WTC11 (cell line): ENCODE data around the gene KCNMB4. TPM values are rescaled to one million over a fixed set of nuclear protein-coding genes. Genes with fewer than 3 reads are reported as not detected.

Experiments used
- ATAC-seq: fragments of 200-7000 bp; cut with Tn5 transposase; 2 replicates; pipeline ENCODE4 v1.10.0; 2021; ENCODE audit warnings: mild to moderate bottlenecking, moderate library complexity
- CTCF ChIA-PET: fragments of 300-600 bp; sonication (Branson Sonifier 250); formaldehyde crosslinking; loops from one replicate; lab custom pipeline; 2021; ENCODE audit warnings: antibody characterized with exemption; lab: Charles Lee
- POLR2A ChIA-PET: fragments of 350-600 bp; sonication (Branson Sonifier 250); formaldehyde crosslinking; loops from one replicate; lab custom pipeline; 2021; ENCODE audit warnings: antibody characterized with exemption; lab: Charles Lee
- DNase-seq: peaks from one replicate; pipeline ENCODE4 v3.0.0; 2021; ENCODE audit warnings: low spot score
- H3K27ac Mint-ChIP-seq: 2 replicates; pipeline ENCODE4 v1.8.0; 2021; ENCODE audit warnings: mixed read lengths
- H3K27me3 Mint-ChIP-seq: 2 replicates; pipeline ENCODE4 v1.8.0; 2021; ENCODE audit warnings: low read depth, mild to moderate bottlenecking, moderate library complexity, mixed read lengths
- H3K36me3 Mint-ChIP-seq: 2 replicates; pipeline ENCODE4 v1.8.0; 2021; ENCODE audit warnings: mixed read lengths
- H3K4me1 Mint-ChIP-seq: 2 replicates; pipeline ENCODE4 v1.8.0; 2022; ENCODE audit warnings: mixed read lengths
- H3K4me3 Mint-ChIP-seq: 2 replicates; pipeline ENCODE4 v1.8.0; 2021; ENCODE audit warnings: mild to moderate bottlenecking, moderate library complexity, mixed read lengths
- H3K9me3 Mint-ChIP-seq: 2 replicates; pipeline ENCODE4 v1.8.0; 2021; ENCODE audit warnings: mixed read lengths
- ATF1 ChIP-seq: sonication (generic); formaldehyde crosslinking; IDR thresholded peaks from 2 replicates; pipeline ENCODE4 v1.8.1; 2023; ENCODE audit warnings: mild to moderate bottlenecking, moderate library complexity, missing genetic modification reagents
- EMX1 ChIP-seq: fragments of 250-450 bp; sonication (Bioruptor Pico); IDR thresholded peaks from 2 replicates; pipeline ENCODE4 v1.8.0; 2021; ENCODE audit warnings: mild to moderate bottlenecking
- ETV6 ChIP-seq: sonication (generic); formaldehyde crosslinking; IDR thresholded peaks from 2 replicates; pipeline ENCODE4 v1.8.1; 2022; ENCODE audit warnings: mild to moderate bottlenecking, missing genetic modification reagents
- FOXK1 ChIP-seq: sonication (generic); formaldehyde crosslinking; IDR thresholded peaks from 2 replicates; pipeline ENCODE4 v1.8.0; 2022; ENCODE audit warnings: mild to moderate bottlenecking, moderate library complexity, missing genetic modification reagents
- GTF2I ChIP-seq: fragments of 250-450 bp; sonication (Bioruptor Pico); conservative IDR thresholded peaks from 2 replicates; pipeline ENCODE4 v1.4.0; 2021; ENCODE audit warnings: mild to moderate bottlenecking
- HMGA2 ChIP-seq: fragments of 250-450 bp; sonication (Bioruptor Pico); IDR thresholded peaks from 2 replicates; pipeline ENCODE4 v1.4.0; 2021; ENCODE audit warnings: mild to moderate bottlenecking, moderate library complexity
- IRF1 ChIP-seq: sonication (generic); formaldehyde crosslinking; IDR thresholded peaks from 2 replicates; pipeline ENCODE4 v1.8.0; 2023; ENCODE audit warnings: missing genetic modification reagents
- JAZF1 ChIP-seq: fragments of 250-450 bp; sonication (Bioruptor Pico); IDR thresholded peaks from 2 replicates; pipeline ENCODE4 v1.9.0; 2021; ENCODE audit warnings: moderate library complexity, mild to moderate bottlenecking, inconsistent platforms
- JUN ChIP-seq: sonication (generic); formaldehyde crosslinking; IDR thresholded peaks from 2 replicates; pipeline ENCODE4 v1.8.0; 2023; ENCODE audit warnings: mild to moderate bottlenecking, missing genetic modification reagents
- NR3C1 ChIP-seq: sonication (generic); formaldehyde crosslinking; conservative IDR thresholded peaks from 2 replicates; pipeline ENCODE4 v1.8.1; 2023; ENCODE audit warnings: low read depth, mild to moderate bottlenecking, missing genetic modification reagents
- PREB ChIP-seq: sonication (generic); formaldehyde crosslinking; IDR thresholded peaks from 2 replicates; pipeline ENCODE4 v1.8.1; 2022; ENCODE audit warnings: mild to moderate bottlenecking, missing genetic modification reagents, moderate library complexity, borderline replicate concordance
- TCF7 ChIP-seq: sonication (generic); formaldehyde crosslinking; IDR thresholded peaks from 2 replicates; pipeline ENCODE4 v1.8.0; 2022; ENCODE audit warnings: mild to moderate bottlenecking, low read depth, missing genetic modification reagents, moderate library complexity
- TEAD4 ChIP-seq: sonication (generic); formaldehyde crosslinking; IDR thresholded peaks from 2 replicates; pipeline ENCODE4 v1.8.0; 2022; ENCODE audit warnings: mild to moderate bottlenecking, missing genetic modification reagents
- ZNF263 ChIP-seq: sonication (generic); formaldehyde crosslinking; IDR thresholded peaks from 2 replicates; pipeline ENCODE4 v1.8.1; 2022; ENCODE audit warnings: low read depth, mild to moderate bottlenecking, moderate library complexity, missing genetic modification reagents
- ZNF396 ChIP-seq: fragments of 250-450 bp; sonication (Bioruptor Pico); IDR thresholded peaks from 2 replicates; pipeline ENCODE4 v1.8.0; 2021; ENCODE audit warnings: mild to moderate bottlenecking, moderate library complexity, borderline replicate concordance
- total RNA-seq: library from RNA; stranded (reverse); gene quantifications from 3 replicates; pipeline ENCODE4 v1.2.3, GENCODE V29; 2021
- TF ChIP-seq, protein P1 (sequence below): sonication (generic); formaldehyde crosslinking; IDR thresholded peaks from 2 replicates; pipeline ENCODE4 v1.8.0; 2022; ENCODE audit warnings: mild to moderate bottlenecking, missing genetic modification reagents
- TF ChIP-seq, protein P2 (sequence below): sonication (generic); formaldehyde crosslinking; IDR thresholded peaks from 2 replicates; pipeline ENCODE4 v1.8.1; 2023; ENCODE audit warnings: mild to moderate bottlenecking, missing genetic modification reagents, borderline replicate concordance
- TF ChIP-seq, protein P3 (sequence below): fragments of 250-450 bp; sonication (Bioruptor Pico); IDR thresholded peaks from 2 replicates; pipeline ENCODE4 v1.9.0; 2021; ENCODE audit warnings: moderate library complexity, mild to moderate bottlenecking, inconsistent platforms, borderline replicate concordance

Gene KCNMB4
- total RNA-seq, 1 experiment from 2014 or later: 23.3 TPM

DNA sequence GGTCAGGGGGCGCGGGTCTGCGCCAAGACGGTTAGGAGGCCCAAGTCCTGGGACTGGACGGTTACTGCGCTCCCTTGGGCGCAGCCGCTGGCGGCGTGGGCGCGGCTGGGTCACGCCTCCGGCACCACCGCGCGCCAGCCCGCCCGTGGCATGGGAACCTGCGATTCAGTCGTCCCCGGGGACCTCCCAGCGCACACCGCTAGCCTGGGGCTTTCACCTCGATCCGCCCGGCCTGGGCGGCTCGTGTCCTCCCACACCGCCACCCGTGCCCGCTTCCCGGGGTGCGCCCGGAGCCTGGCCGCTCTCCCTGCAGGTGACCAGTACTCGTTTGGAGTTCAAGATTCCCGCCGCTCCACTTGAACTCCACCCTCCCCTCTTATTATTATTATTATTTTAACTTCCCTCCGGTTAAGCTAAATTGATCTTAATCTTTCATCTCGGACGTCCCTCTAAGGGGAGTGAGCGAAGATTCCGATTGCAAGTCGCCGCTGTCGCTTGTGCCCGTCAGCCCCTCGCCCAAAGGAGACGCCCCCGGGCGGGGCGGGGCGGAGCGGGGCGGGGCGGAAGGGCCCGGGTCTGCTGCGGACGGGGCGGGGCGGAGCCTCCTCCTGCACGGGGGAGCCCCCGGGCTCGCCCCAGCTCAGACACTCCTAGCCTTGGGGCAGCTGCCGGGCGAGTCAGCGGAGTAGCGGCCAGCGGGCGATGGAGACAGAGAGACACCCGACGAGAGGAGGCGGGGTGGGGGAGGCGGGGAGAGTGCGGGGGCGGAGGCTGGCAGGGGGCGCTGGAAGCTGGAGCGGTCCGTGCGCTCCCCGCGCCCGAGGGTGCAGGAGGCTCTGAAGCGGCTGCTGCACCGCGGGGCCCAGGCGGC, at the start of gene KCNMB4 (continued):
- TF ChIP-seq PREB (CRISPR knock-in tag) (no peak), FOXK1 (no peak), ETV6 (CRISPR knock-in tag) (0 out of 2 replicates have a peak, but pooled peaks have one; percentile 63), JAZF1 (CRISPR knock-in tag) (no peak), TCF7 (CRISPR knock-in tag) (no peak), ZNF396 (no peak), ZNF263 (CRISPR knock-in tag) (no peak), NR3C1 (CRISPR knock-in tag) (no peak)
- TF ChIP-seq, protein P1, sequence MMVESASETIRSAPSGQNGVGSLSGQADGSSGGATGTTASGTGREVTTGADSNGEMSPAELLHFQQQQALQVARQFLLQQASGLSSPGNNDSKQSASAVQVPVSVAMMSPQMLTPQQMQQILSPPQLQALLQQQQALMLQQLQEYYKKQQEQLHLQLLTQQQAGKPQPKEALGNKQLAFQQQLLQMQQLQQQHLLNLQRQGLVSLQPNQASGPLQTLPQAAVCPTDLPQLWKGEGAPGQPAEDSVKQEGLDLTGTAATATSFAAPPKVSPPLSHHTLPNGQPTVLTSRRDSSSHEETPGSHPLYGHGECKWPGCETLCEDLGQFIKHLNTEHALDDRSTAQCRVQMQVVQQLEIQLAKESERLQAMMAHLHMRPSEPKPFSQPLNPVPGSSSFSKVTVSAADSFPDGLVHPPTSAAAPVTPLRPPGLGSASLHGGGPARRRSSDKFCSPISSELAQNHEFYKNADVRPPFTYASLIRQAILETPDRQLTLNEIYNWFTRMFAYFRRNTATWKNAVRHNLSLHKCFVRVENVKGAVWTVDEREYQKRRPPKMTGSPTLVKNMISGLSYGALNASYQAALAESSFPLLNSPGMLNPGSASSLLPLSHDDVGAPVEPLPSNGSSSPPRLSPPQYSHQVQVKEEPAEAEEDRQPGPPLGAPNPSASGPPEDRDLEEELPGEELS (CRISPR knock-in tag): peak; percentile 58; the same call in 1 of the 2 replicates

GRCh38 chr12:70317781-70318180, 48.3 kb upstream of the KCNMB4 start:
- no peaks in the 10 kb centered on the region for H3K9me3 Mint-ChIP-seq
- POLR2A ChIA-PET: no interaction called here

DNA sequence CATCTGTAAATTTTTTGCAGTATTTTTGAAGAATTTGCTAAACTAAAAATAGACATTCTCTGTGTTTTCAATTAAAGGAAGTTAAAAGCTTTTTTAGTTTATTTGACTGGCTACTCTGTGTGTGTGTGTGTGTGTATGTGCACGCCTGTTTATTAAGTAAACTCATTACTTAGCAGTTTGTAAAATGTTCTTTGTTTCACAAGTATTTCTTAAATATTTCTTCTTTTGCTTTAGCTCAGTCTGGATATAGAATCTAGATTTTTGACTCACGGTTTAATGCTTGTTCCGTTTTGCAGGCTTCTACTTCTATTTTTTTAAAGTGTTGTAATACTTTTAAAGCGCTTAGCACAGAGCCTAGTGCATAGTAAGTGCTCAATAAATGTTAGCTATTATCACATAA, 46.5 kb upstream of the KCNMB4 start:
- Mint-ChIP-seq H3K36me3 (no peaks in the 10 kb centered on the region; the same call in 1 of the 2 replicates), H3K4me3 (no peak overlapping the region), H3K9me3 (no peaks in the 10 kb centered on the region), H3K27me3 (no peaks in the 10 kb centered on the region), H3K27ac (no peak overlapping the region), H3K4me1 (peaks cover 4% of the 10 kb centered on the region; the same call in 1 of the 2 replicates)
- POLR2A ChIA-PET: interaction anchor here (0.5 kb wide), 1 partner anchor 29 kb away, joined by 3 read pairs; no protein-coding TSS in a partner anchor
- CTCF ChIA-PET: no interaction called here
- ATAC-seq (no peak), DNase-seq (no peak)
- TF ChIP-seq IRF1: no peak
- TF ChIP-seq EMX1 (CRISPR knock-in tag): no peak
- no peak for TF ChIP-seq ATF1 (CRISPR knock-in tag)
- no peak for TF ChIP-seq JAZF1 (CRISPR knock-in tag)
- TF ChIP-seq, protein P2, sequence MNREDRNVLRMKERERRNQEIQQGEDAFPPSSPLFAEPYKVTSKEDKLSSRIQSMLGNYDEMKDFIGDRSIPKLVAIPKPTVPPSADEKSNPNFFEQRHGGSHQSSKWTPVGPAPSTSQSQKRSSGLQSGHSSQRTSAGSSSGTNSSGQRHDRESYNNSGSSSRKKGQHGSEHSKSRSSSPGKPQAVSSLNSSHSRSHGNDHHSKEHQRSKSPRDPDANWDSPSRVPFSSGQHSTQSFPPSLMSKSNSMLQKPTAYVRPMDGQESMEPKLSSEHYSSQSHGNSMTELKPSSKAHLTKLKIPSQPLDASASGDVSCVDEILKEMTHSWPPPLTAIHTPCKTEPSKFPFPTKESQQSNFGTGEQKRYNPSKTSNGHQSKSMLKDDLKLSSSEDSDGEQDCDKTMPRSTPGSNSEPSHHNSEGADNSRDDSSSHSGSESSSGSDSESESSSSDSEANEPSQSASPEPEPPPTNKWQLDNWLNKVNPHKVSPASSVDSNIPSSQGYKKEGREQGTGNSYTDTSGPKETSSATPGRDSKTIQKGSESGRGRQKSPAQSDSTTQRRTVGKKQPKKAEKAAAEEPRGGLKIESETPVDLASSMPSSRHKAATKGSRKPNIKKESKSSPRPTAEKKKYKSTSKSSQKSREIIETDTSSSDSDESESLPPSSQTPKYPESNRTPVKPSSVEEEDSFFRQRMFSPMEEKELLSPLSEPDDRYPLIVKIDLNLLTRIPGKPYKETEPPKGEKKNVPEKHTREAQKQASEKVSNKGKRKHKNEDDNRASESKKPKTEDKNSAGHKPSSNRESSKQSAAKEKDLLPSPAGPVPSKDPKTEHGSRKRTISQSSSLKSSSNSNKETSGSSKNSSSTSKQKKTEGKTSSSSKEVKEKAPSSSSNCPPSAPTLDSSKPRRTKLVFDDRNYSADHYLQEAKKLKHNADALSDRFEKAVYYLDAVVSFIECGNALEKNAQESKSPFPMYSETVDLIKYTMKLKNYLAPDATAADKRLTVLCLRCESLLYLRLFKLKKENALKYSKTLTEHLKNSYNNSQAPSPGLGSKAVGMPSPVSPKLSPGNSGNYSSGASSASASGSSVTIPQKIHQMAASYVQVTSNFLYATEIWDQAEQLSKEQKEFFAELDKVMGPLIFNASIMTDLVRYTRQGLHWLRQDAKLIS: no peak

More at GRCh38 chr12:70317781-70318180, 48.3 kb upstream of the KCNMB4 start:
- Mint-ChIP-seq H3K27me3 (no peaks in the 10 kb centered on the region), H3K4me1 (peaks cover 5% of the 10 kb centered on the region; the same call in 1 of the 2 replicates), H3K4me3 (no peak overlapping the region), H3K27ac (no peak overlapping the region), H3K36me3 (no peaks in the 10 kb centered on the region; the same call in 1 of the 2 replicates)
- TF ChIP-seq, protein P2: no peak
- TF ChIP-seq HMGA2: no peak
- TF ChIP-seq, protein P3, sequence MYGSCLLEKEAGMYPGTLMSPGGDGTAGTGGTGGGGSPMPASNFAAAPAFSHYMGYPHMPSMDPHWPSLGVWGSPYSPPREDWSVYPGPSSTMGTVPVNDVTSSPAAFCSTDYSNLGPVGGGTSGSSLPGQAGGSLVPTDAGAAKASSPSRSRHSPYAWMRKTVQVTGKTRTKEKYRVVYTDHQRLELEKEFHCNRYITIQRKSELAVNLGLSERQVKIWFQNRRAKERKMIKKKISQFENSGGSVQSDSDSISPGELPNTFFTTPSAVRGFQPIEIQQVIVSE (CRISPR knock-in tag): no peak
- no peak for TF ChIP-seq GTF2I (CRISPR knock-in tag)
- TF ChIP-seq TEAD4: no peak
- TF ChIP-seq JUN (CRISPR knock-in tag): no peak
- DNase-seq: no peak
- CTCF ChIA-PET: no interaction called here
- no peak for ATAC-seq
